Astrocyte of the spinal cord (primary cell): ENCODE measurements around the gene FBRSL1.

Source experiments
- DNase-seq: peaks from one replicate; pipeline ENCODE4 v3.0.0; 2011; ENCODE audit warnings: low read depth, low spot score
- H3K4me3 ChIP-seq: 2 replicates; pipeline ENCODE4 v1.5.1; 2011; ENCODE audit warnings: low read depth, mild to moderate bottlenecking, low read length, moderate library complexity
- in situ Hi-C: cut with HindIII; loops from 2 replicates; pipeline ENCODE4 v1.10.0; 2017; ENCODE audit warnings: low sequenced_read_pairs
- TF ChIP-seq, protein P1 (sequence below): IDR thresholded peaks from 2 replicates; pipeline ENCODE4 v1.5.1; 2012; ENCODE audit warnings: low read depth, mild to moderate bottlenecking, low read length, inconsistent platforms

FBRSL1 gene

GRCh38 chr12:132516095-132517012 lies 26.4 kb downstream of the FBRSL1 start:
- TF ChIP-seq, protein P1, sequence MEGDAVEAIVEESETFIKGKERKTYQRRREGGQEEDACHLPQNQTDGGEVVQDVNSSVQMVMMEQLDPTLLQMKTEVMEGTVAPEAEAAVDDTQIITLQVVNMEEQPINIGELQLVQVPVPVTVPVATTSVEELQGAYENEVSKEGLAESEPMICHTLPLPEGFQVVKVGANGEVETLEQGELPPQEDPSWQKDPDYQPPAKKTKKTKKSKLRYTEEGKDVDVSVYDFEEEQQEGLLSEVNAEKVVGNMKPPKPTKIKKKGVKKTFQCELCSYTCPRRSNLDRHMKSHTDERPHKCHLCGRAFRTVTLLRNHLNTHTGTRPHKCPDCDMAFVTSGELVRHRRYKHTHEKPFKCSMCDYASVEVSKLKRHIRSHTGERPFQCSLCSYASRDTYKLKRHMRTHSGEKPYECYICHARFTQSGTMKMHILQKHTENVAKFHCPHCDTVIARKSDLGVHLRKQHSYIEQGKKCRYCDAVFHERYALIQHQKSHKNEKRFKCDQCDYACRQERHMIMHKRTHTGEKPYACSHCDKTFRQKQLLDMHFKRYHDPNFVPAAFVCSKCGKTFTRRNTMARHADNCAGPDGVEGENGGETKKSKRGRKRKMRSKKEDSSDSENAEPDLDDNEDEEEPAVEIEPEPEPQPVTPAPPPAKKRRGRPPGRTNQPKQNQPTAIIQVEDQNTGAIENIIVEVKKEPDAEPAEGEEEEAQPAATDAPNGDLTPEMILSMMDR, result no peak
- H3K4me3 ChIP-seq, result no peak overlapping the region
- in situ Hi-C loops, result no loop called here
- no peak for DNase-seq

- TF ChIP-seq, protein P1, result no peak
- in situ Hi-C loops, result no loop called here
- DNase-seq, result no peak
- no peak overlapping the region for H3K4me3 ChIP-seq
These were observed 27.2 kb downstream of the FBRSL1 start for GRCh38 chr12:132517013-132517739.

DNA sequence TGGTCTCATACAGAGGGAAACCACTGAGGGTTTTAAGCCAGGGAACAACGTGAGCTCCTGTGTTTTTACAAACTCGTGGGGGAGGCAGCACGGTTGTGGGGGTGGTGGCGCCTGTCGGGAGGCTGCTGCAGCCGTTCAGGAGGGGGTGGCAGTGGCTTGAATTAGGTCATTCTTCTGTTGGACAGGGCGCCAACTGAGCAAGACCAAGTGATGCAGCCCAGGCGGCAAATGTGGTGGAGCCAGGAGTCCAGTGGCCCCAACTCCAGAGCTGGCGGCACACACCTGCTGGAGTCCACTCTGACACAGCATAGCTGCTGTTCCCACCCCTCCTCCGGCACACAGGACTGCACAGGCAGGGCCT lies 27.8 kb downstream of the FBRSL1 start:
- in situ Hi-C loops, result no loop called here
- TF ChIP-seq, protein P1, result no peak

GRCh38 chr12:132518354-132518992 lies 28.5 kb downstream of the FBRSL1 start:
- TF ChIP-seq, protein P1, result no peak
- in situ Hi-C loops, result no loop called here
- no peak overlapping the region for H3K4me3 ChIP-seq

More for the DNA sequence above, 27.8 kb downstream of the FBRSL1 start:
- H3K4me3 ChIP-seq, result no peak overlapping the region
- no peak for DNase-seq

GRCh38 chr12:132520421-132521199 lies 30.7 kb downstream of the FBRSL1 start:
- TF ChIP-seq, protein P1, result no peak
- DNase-seq, result no peak
- H3K4me3 ChIP-seq, result no peak overlapping the region
- in situ Hi-C loops, result no loop called here

More at GRCh38 chr12:132518354-132518992, 28.5 kb downstream of the FBRSL1 start:
- DNase-seq, result no peak

DNA sequence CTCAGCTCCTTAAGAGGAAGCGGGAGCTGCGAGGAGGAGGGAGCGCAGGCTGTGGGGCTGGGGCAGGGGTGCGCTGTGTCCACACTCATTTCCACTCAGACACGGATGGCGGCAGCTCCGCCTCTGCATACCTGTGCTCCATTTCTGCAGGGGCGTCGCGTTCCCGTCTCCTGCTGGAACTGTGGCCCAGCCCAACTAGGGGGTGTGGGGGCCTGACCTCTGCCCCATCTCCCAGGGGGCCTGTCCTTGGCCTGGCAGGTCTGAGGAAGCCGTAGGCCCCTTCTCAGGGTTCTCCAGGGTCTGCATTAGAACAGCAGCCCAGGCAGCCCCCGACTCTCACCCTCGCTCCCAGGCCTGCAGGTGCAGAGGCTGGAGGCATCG lies 31.2 kb downstream of the FBRSL1 start:
- in situ Hi-C loops, result no loop called here
- TF ChIP-seq, protein P1, result no peak
- no peak overlapping the region for H3K4me3 ChIP-seq
- DNase-seq, result no peak
